Neuronal stem cell (in vitro differentiated cells): ENCODE results near the gene GBGT1.
A peak's percentile ranks its signal among the peaks of the same experiment; 100 is the strongest.

Experiments
- DNase-seq: peaks from one replicate; pipeline ENCODE4 v3.0.0-alpha.2; 2013; ENCODE audit warnings: low spot score
- H2AFZ ChIP-seq: one replicate; pipeline ENCODE4 v1.6.1; 2013; ENCODE audit warnings: mild to moderate bottlenecking, low read length, inconsistent platforms
- H2AK5ac ChIP-seq: 2 replicates; pipeline ENCODE4 v1.6.1; 2013; ENCODE audit warnings: low read depth, mild to moderate bottlenecking, inconsistent platforms, low read length, moderate library complexity, mixed read lengths
- H2BK120ac ChIP-seq: 2 replicates; pipeline ENCODE4 v1.6.1; 2013; ENCODE audit warnings: low read depth, mild to moderate bottlenecking, inconsistent platforms, low read length, moderate library complexity, mixed read lengths
- H2BK12ac ChIP-seq: one replicate; pipeline ENCODE4 v1.6.1; 2013; ENCODE audit warnings: low read length, inconsistent platforms
- H2BK15ac ChIP-seq: 2 replicates; pipeline ENCODE4 v1.6.1; 2013; ENCODE audit warnings: mild to moderate bottlenecking, low read length, inconsistent platforms, mixed read lengths
- H2BK5ac ChIP-seq: one replicate; pipeline ENCODE4 v1.6.1; 2013; ENCODE audit warnings: inconsistent platforms, mild to moderate bottlenecking, low read length, moderate library complexity
- H3K14ac ChIP-seq: one replicate; pipeline ENCODE4 v1.6.1; 2013; ENCODE audit warnings: low read length, inconsistent platforms
- H3K18ac ChIP-seq: 2 replicates; pipeline ENCODE4 v1.6.1; 2013; ENCODE audit warnings: low read length, inconsistent platforms
- H3K23ac ChIP-seq: 2 replicates; pipeline ENCODE4 v1.6.1; 2013; ENCODE audit warnings: low read depth, mild to moderate bottlenecking, mixed read lengths, low read length, inconsistent platforms; ENCODE audit not compliant: poor library complexity
- H3K27ac ChIP-seq: replicated peaks from 3 replicates; pipeline ENCODE4 v1.5.1; 2013; ENCODE audit warnings: low read length, inconsistent platforms
- H3K27me3 ChIP-seq, 3 experiments: 2 replicates each; pipeline ENCODE4 v1.6.1; 2013; ENCODE audit warnings: low read length in 3 of 3, mild to moderate bottlenecking in 2 of 3, inconsistent platforms in 1 of 3, low read depth in 1 of 3, mixed read lengths in 1 of 3, moderate library complexity in 1 of 3; ENCODE audit not compliant: control insufficient read depth in 3 of 3, insufficient read depth in 3 of 3
- H3K36me3 ChIP-seq, 2 donors: replicated peaks in 1 of 2; 2 replicates each; pipeline ENCODE4 v1.6.1; 2013; ENCODE audit warnings: low read length in 2 of 2; ENCODE audit not compliant: control insufficient read depth in 2 of 2, insufficient read depth in 2 of 2
- H3K4ac ChIP-seq: 2 replicates; pipeline ENCODE4 v1.6.1; 2013; ENCODE audit warnings: inconsistent platforms, mild to moderate bottlenecking, low read length, moderate library complexity
- H3K4me1 ChIP-seq, 2 donors: 1 replicate in 1 of 2; 2 replicates in 1 of 2; pipeline ENCODE4 v1.6.1; 2013; ENCODE audit warnings: low read length in 2 of 2, low read depth in 1 of 2; ENCODE audit not compliant: control insufficient read depth in 2 of 2, insufficient read depth in 1 of 2
- H3K4me2 ChIP-seq: one replicate; pipeline ENCODE4 v1.6.1; 2013; ENCODE audit warnings: mild to moderate bottlenecking, low read length, inconsistent platforms; ENCODE audit not compliant: insufficient read depth, poor library complexity, severe bottlenecking
- H3K4me3 ChIP-seq, 2 donors: 2 replicates each; pipeline ENCODE4 v1.5.1; 2013; ENCODE audit warnings: low read length in 2 of 2, mild to moderate bottlenecking in 2 of 2, inconsistent platforms in 1 of 2, moderate library complexity in 1 of 2
- H3K79me1 ChIP-seq: one replicate; pipeline ENCODE4 v1.6.1; 2013; ENCODE audit warnings: low read depth, mild to moderate bottlenecking, inconsistent platforms, low read length, moderate library complexity
- H3K9ac ChIP-seq: one replicate; pipeline ENCODE4 v1.6.1; 2013; ENCODE audit warnings: mild to moderate bottlenecking, low read depth, low read length, inconsistent platforms; ENCODE audit not compliant: poor library complexity
- H3K9me3 ChIP-seq, 2 donors: replicated peaks in 1 of 2; 2 replicates each; pipeline versions ENCODE3 to v1.6.1; 2013; ENCODE audit warnings: low read length in 2 of 2, mild to moderate bottlenecking in 2 of 2, inconsistent platforms in 1 of 2, low read depth in 1 of 2, mixed read lengths in 1 of 2, moderate library complexity in 1 of 2; ENCODE audit not compliant: control insufficient read depth in 2 of 2, insufficient read depth in 1 of 2
- H4K8ac ChIP-seq: one replicate; pipeline ENCODE4 v1.6.1; 2013; ENCODE audit warnings: low read depth, mild to moderate bottlenecking, inconsistent platforms, low read length, moderate library complexity
- H4K91ac ChIP-seq: one replicate; pipeline ENCODE4 v1.6.1; 2013; ENCODE audit warnings: low read length, low read depth, mild to moderate bottlenecking, inconsistent platforms; ENCODE audit not compliant: poor library complexity
- WGBS, 2 donors: extraction: QIAGEN DNeasy Blood & Tissue Kit; methylation state at CpG; one replicate each; pipeline ENCODE4 v1.1.7; 2013; ENCODE audit warnings: missing lambda C conversion rate in 2 of 2, mixed read lengths in 1 of 2; ENCODE audit not compliant: insufficient read length in 2 of 2, insufficient replicate concordance in 1 of 2; ENCODE audit errors: extremely low coverage in 2 of 2; 5-methylcytosine and 5-hydroxymethylcytosine counted together

Gene GBGT1

DNA sequence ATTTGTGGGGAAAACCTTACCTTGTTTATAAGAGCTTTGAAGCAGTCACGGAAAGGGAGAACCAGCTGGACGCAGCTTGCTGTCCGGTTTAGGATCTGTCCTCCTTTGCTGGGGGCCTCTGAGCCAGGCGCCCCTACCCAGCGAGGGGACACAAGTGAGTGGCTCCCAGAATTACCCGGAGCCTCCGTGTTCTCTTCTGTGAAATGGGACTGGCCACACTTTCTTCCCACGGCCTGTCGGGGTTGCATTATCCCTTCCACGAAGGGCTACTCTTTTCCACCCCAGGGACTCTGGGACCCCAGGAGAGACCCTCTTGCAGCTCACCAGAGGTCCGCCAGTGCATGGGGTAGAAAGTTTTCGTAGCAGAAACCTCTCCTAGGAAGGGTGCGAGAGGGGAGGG lies 477 bp upstream of the GBGT1 start:
- H2BK120ac ChIP-seq, result no peak overlapping the region
- H3K4me3 ChIP-seq, result peak overlapping the region in 1 of 2 donors; percentile 40
- H2AFZ ChIP-seq, result peak overlapping the region; percentile 99
- peaks cover 1% of the 10 kb centered on the region for H3K79me1 ChIP-seq
- no CpG with 5 or more reads among the region's 13 CpGs for WGBS, 2 donors
- H3K4me1 ChIP-seq, result peaks cover 4 to 9% of the 10 kb centered on the region in 2 donors
- no peak overlapping the region for H3K4ac ChIP-seq
- H3K27ac ChIP-seq, result no peak overlapping the region
- H3K18ac ChIP-seq, result peak overlapping the region; percentile 84
- H4K91ac ChIP-seq, result no peak overlapping the region
- peak overlapping the region; percentile 90 for H3K4me2 ChIP-seq
- no peak for DNase-seq
- H3K14ac ChIP-seq, result no peak overlapping the region
- H2BK15ac ChIP-seq, result peak overlapping the region; percentile 91
- H3K23ac ChIP-seq, result peak overlapping the region; percentile 99
- H2BK5ac ChIP-seq, result peak overlapping the region; percentile 1
- H2AK5ac ChIP-seq, result no peak overlapping the region
- no peak overlapping the region for H2BK12ac ChIP-seq
- H3K9ac ChIP-seq, result peak overlapping the region; percentile 92
- H3K36me3 ChIP-seq, result no peaks in the 10 kb centered on the region
- no peak overlapping the region for H4K8ac ChIP-seq
- H3K9me3 ChIP-seq, result no peaks in the 10 kb centered on the region
- H3K27me3 ChIP-seq, result peaks cover 0 to 62% (median 23%) of the 10 kb centered on the region in 3 experiments

DNA sequence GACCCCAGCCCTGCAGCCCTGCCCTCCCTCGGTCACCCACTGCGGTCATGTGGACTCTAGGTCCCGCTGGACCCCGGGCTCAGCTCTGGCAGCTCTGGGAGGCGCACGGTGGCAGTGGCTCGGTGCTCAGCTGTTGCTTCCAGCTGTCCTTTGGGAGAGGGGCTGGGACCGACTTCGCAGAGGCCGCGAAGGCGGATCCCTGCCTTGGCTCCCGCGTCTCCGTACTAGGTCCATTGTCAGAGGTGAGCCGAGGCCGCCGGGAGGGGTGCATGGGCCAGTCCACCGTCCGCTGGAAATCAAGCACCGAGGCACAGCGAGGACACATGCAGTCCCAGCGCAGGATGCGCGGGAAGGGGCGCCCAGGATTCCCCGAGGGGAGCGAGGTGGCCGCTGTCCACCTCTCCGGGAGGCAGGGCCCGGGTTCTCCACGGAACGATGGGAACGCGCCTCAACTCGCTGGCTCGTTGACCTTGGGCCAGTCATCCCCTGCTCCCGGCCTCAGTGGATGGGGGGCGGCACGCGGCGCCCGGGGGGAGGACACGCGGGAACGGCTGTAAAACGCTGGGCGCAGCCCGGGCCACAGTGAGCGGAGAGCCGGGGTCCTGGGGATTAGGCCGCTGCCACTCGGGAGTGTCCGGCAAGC lies 732 bp downstream of the GBGT1 start:
- peak overlapping the region; percentile 49 for H2BK120ac ChIP-seq
- H2AK5ac ChIP-seq, result peak overlapping the region; percentile 88
- H3K9me3 ChIP-seq, result no peaks in the 10 kb centered on the region
- H3K4ac ChIP-seq, result peak overlapping the region; percentile 94
- H3K9ac ChIP-seq, result peak overlapping the region; percentile 92
- H3K18ac ChIP-seq, result peak overlapping the region; percentile 96
- no peaks in the 10 kb centered on the region for H3K36me3 ChIP-seq
- no CpG with 5 or more reads among the region's 54 CpGs for WGBS, 2 donors
- H4K91ac ChIP-seq, result no peak overlapping the region
- H2BK5ac ChIP-seq, result peak overlapping the region; percentile 67
- peak overlapping the region; percentile 40 to 85 for H3K4me3 ChIP-seq
- peaks cover 1% of the 10 kb centered on the region for H3K79me1 ChIP-seq
- H3K14ac ChIP-seq, result no peak overlapping the region
- H3K27ac ChIP-seq, result no peak overlapping the region
- no peak overlapping the region for H2BK12ac ChIP-seq
- peaks cover 4 to 9% of the 10 kb centered on the region in 2 donors for H3K4me1 ChIP-seq
- peak overlapping the region; percentile 75 for H3K23ac ChIP-seq
- peaks cover 0 to 51% (median 23%) of the 10 kb centered on the region in 3 experiments for H3K27me3 ChIP-seq
- DNase-seq, result no peak
- H2AFZ ChIP-seq, result peak overlapping the region; percentile 99
- H2BK15ac ChIP-seq, result peak overlapping the region; percentile 14
- no peak overlapping the region for H4K8ac ChIP-seq
- peak overlapping the region; percentile 90 for H3K4me2 ChIP-seq

DNA sequence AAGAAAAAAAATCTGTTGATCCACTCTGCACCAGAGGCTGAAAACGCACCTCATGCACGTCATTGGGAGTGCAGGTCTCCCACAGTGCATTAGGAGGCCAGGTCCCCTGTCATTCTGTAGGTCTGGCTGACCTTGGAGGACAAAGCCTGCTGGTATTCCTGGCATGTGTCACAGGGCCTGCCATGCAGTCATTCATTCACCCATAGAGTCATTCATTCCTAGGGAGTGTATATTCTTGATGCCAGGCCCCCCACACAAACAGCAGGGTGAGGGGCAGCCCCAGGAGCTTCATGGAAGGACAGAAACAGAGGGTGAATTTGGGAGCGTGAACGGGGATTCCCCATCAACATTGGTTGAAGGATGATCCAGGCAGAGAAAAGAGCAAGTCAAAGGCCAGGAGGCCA lies 2.2 kb downstream of the GBGT1 start:
- H3K9me3 ChIP-seq, result no peaks in the 10 kb centered on the region
- no peak overlapping the region for H3K18ac ChIP-seq
- H3K27ac ChIP-seq, result no peak overlapping the region
- no peak overlapping the region for H2AK5ac ChIP-seq
- H3K27me3 ChIP-seq, result peaks cover 0 to 38% (median 23%) of the 10 kb centered on the region in 3 experiments
- H3K4me3 ChIP-seq, result no peak overlapping the region
- no peaks in the 10 kb centered on the region for H3K36me3 ChIP-seq
- H4K91ac ChIP-seq, result no peak overlapping the region
- H4K8ac ChIP-seq, result no peak overlapping the region
- no peak overlapping the region for H3K4me2 ChIP-seq
- no peak overlapping the region for H3K4ac ChIP-seq
- H3K23ac ChIP-seq, result no peak overlapping the region
- WGBS, 2 donors, result no CpG with 5 or more reads among the region's 4 CpGs
- H3K79me1 ChIP-seq, result peaks cover 1% of the 10 kb centered on the region
- H3K9ac ChIP-seq, result no peak overlapping the region
- no peak overlapping the region for H2AFZ ChIP-seq
- H2BK120ac ChIP-seq, result no peak overlapping the region
- H2BK15ac ChIP-seq, result no peak overlapping the region
- no peak overlapping the region for H2BK5ac ChIP-seq
- peaks cover 4 to 6% of the 10 kb centered on the region in 2 donors for H3K4me1 ChIP-seq
- no peak overlapping the region for H2BK12ac ChIP-seq
- no peak overlapping the region for H3K14ac ChIP-seq
- DNase-seq, result no peak

DNA sequence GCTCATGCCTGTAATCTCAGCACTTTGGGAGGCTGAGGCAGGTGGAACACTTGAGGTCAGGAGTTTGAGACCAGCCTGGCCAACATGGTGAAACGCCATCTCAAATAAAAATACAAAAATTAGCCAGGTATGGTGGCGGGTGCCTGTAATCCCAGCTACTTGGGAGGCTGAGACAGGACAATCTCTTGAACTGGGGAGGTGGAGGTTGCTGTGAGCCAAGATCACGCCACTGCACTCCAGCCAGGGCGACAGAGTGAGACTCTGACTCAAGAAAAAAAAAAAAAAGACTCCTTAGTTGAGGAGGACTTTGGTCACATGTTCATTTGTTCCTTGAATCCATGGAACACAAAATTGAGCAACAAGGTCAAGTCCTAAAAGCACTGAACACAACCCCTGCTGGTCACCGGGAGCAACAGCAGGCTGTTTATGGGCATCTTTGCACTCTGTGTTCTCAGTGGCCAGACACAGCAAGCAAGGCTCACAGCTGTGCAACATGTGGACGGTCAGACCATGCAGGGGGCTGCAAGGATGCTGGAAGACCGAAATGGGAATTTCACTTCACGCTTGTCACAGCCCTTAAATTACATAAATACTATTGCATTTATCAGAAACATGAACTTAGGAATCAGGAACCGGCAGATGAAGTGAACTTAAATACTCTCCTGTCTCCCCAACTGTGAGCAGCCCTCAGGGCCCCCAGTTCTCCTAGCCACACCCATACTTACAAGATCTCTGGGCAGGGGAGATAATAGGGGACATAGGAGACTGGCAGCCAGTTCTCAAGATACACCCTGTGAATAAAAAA lies 2.8 kb downstream of the GBGT1 start:
- WGBS, 2 donors, result no CpG with 5 or more reads among the region's 9 CpGs
- DNase-seq, result no peak
- no peak overlapping the region for H3K14ac ChIP-seq

More for the DNA sequence above, 2.8 kb downstream of the GBGT1 start:
- H3K4me1 ChIP-seq, result peaks cover 4 to 6% of the 10 kb centered on the region in 2 donors
- H3K23ac ChIP-seq, result no peak overlapping the region
- H2BK15ac ChIP-seq, result no peak overlapping the region
- H2AK5ac ChIP-seq, result no peak overlapping the region
- no peak overlapping the region for H3K4me2 ChIP-seq
- H3K27ac ChIP-seq, result no peak overlapping the region
- H4K91ac ChIP-seq, result no peak overlapping the region
- no peak overlapping the region for H2BK5ac ChIP-seq
- peaks cover 0 to 32% (median 23%) of the 10 kb centered on the region in 3 experiments for H3K27me3 ChIP-seq
- no peak overlapping the region for H2BK120ac ChIP-seq
- no peak overlapping the region for H3K18ac ChIP-seq
- H3K4me3 ChIP-seq, result no peak overlapping the region
- no peak overlapping the region for H4K8ac ChIP-seq
- H3K9ac ChIP-seq, result no peak overlapping the region
- no peak overlapping the region for H3K4ac ChIP-seq
- H3K9me3 ChIP-seq, result no peaks in the 10 kb centered on the region
- H3K36me3 ChIP-seq, result no peaks in the 10 kb centered on the region
- no peak overlapping the region for H2BK12ac ChIP-seq
- peaks cover 1% of the 10 kb centered on the region for H3K79me1 ChIP-seq
- H2AFZ ChIP-seq, result no peak overlapping the region
